ENCODE results near the gene NRBF2. TPM values are rescaled to one million over a fixed set of nuclear protein-coding genes. Genes with fewer than 3 reads are reported as not detected.
A peak's percentile ranks its signal among the peaks of the same experiment; 100 is the strongest.
"Not testable (repeated sequence)": the region's sequence is repeated elsewhere in the genome, so short reads cannot be mapped to it uniquely, and the experiment has no call there.

NRBF2 gene
- 27.8 and 37.6 TPM in 2 replicates for total RNA-seq (2014; rRNA removed; shearing (Covaris generic))

DNA sequence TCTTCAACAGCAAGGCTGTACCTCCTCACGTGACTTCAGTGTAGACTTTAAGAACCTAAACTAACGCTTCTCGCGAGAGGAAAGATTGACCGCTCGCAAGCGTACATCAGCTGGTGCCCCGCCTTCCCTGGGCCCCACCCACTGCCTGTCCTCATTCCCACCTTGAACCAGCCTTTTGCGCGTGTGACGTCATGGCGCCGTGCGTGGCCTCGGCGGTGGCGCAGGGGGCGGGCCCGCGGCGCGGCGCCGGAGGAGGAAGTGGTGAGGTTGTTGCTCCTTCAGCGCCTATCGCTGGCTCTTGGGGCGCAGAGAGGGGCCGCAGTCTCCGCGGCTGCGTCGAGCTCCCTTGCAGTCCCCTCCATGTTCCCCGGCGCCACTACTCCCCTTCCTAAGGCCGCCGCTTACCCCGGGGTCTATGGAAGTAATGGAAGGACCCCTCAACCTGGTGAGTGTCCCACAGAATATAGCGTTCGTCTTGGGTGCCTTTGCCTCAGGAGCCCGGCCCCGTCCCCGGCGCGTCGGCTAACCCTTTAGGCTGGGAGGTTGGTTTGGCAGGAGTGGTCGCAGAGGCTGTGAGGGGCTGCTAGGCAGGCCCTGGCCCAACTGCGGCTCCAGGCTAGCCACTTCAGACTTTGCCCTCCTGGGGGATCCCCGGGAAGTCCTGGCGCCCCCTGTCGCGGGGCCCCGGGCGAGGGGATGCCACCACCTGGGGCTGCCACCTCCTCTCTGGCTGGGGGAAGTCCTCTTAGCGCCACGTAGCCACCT, at the start of gene NRBF2:
Gene NRBF2, plus strand, starts transcription at position 273 of the 765 bp plus-strand sequence. Its CDS starts 143 bp downstream, at position 416.
- peak; percentile 99 for DNase-seq (ENCODE audit: low spot score)

DNA sequence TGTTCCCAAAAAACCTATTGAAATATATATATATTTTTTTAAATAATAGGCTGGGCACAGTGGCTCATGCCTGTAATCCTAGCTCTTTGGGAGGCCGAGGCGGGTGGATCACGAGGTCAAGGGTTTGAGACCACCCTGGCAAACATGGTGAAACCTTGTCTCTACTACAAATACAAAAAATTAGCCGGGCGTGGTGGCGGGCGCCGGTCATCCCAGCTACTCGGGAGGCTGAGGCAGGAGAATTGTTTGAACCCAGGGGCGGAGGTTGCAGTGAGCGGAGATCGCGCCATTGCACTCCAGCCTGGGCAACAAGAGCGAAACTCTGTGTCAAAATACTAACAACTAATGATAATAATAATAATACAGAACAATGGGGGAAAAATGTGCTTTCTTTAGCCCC, 49.7 kb upstream of the NRBF2 start:
- DNase-seq (ENCODE audit: low spot score), result not testable (repeated sequence)

DNA sequence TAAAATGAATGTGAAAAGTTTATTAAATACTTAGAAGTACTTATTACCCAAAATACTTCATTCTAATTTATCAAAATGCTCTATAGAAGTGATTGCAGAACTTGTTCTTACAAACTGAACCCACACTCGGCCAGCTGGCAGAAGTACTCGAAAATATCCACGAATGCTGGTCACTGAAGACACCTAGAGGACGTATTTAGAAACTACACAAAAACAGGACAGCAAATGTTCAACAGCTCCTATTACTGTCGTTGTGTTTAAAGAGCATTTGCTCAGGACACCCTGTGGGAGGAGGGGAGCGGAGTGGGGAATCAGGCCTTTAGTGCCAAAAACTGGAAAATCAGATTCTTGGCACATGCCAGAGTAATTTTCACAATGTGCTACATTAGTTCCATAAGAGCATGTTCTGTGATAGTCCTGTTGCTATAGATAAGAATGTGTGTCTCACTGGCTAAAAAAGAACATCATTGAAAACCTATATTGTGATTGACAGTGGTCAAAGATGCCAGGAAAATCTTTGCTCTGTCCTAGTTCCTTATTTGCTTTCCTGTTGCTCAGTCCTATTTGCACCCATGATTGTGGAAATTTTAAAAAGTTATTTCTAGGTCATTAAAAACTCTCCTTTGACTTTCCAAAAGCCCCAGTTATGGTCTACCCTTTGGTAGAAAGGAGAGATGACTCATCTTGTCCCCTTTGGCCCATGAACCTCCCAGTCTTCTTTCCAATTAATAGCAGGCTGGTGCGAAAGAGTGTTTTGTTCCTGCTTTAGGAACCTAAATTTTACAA, 49.0 kb upstream of the NRBF2 start:
- DNase-seq (ENCODE audit: low spot score), result peak; percentile 78

DNA sequence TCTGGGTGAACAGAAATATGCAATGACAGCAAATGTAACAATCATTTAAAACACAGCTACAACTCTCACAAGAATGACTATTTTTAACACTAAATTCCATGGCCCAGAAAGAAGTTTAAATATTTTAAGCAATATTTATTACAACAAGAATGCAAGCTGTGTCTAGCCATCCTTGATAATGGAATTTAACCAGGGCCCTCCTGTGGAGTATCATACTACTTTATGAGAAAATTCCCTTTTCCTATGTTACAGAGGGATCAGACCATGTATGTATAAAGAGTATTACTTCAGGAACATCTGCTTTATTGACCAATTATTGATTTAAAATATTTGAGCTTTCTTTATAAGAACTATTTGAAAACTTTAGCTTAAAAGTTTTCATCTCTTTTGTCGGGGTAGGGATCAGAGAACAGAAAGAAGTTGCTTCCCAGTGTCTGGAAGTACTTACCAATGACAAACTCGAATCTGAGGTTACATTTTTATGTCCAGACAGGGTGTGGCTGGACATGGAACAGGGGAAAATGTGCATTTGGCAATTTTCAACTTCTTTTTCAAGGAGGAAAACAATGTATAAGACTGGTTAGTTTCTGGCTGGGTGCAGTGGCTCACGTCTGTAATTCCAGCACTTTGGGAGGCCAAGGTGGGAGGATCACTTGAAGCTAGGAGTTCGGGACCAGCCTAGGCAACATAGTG, 48.3 kb upstream of the NRBF2 start:
- DNase-seq (ENCODE audit: low spot score), result no peak

DNA sequence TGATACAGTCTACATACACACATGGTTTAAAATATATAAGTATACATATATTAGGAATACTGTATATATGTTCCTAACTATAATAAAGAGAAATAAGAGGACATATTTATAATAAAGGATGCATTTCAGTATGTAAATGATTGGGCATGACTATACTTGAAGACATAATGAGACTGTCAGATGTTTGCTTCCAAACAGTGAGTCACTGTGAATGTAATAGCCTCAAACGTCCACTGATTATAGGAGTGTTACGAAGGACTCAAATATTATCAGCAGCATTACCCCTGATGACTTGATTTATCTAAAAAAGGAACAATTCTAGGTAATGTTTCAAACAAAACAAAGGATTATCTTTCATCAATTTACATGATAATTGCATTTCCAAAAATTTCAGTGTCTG, 39.9 kb upstream of the NRBF2 start:
- no peak for DNase-seq (ENCODE audit: low spot score)

DNA sequence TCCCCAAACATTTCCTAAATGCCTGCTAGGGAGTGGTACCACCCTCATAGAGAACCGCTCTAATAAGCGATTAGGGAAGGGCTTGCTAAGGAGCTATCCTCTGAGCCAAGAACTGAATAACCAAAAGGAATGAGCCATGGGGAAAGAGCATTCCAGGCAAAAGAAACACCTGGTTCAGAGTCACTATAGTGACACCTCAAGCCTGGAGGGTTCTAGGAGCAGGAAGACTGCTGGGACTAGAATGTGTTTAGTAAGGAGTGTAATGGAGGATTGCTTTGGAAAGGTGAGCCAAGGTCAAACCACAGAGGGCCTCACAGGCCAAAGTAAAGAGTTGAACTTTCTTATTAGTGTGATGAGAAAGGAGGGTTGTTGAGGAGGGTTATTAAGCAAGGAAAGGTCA, 38.7 kb upstream of the NRBF2 start:
- no peak for DNase-seq (ENCODE audit: low spot score)

DNA sequence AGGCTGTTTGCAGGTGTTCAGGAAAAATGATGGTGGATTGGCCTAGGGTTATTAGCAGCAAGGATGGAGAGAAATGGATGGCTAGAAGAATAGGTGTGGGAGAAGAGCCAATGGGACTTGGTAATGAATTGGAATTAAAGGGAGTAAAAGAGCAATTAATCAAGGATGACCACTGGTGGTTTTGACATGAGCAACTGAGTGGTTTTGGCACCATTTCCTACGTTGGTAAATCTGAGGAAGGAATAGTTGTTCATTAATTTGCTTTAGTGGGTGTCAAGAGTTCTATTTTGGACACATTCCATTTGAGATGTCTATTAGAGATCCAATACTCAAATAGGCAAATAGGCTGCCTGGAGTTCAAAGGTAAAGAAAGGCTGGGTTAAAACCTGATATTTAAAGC, 38.2 kb upstream of the NRBF2 start:
- no peak for DNase-seq (ENCODE audit: low spot score)

DNA sequence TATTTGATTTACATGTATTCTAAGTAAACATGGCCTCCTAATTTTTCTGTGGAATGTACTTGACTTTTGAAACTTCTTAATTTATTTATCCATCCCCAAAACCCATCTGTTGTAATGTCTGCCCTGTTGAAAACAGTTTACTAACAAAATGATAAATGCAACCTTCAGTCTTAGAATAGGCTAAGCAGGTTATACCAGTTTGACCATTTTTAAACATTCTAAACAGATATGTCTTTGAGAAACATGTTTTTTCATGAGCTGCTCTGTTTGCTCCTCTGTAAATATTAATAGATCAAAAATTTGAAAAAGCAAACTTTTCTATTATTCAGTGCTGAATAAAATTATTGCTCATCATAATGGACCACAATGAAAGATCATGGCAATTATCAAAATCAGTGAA, 33.4 kb upstream of the NRBF2 start:
- DNase-seq (ENCODE audit: low spot score), result no peak

DNA sequence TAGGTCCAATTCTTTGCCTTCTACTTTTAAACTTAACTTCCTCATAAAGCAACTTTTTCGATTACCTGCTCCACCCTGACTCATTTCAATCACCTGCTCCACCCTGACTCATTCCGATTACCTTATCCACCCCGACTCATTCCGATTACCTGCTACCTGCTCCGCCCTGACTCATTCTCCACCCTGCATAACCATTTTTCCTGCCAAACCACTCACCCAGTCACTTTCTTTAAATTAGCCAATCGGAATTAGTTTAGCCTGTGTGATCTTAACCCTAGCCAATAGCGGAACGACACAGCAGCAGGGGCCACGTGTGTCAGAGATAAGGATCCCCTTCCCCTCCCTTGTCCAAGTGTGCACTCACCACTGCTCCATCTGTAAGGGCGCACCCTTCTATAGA, 32.0 kb upstream of the NRBF2 start:
- not testable (repeated sequence) for DNase-seq (ENCODE audit: low spot score)

DNA sequence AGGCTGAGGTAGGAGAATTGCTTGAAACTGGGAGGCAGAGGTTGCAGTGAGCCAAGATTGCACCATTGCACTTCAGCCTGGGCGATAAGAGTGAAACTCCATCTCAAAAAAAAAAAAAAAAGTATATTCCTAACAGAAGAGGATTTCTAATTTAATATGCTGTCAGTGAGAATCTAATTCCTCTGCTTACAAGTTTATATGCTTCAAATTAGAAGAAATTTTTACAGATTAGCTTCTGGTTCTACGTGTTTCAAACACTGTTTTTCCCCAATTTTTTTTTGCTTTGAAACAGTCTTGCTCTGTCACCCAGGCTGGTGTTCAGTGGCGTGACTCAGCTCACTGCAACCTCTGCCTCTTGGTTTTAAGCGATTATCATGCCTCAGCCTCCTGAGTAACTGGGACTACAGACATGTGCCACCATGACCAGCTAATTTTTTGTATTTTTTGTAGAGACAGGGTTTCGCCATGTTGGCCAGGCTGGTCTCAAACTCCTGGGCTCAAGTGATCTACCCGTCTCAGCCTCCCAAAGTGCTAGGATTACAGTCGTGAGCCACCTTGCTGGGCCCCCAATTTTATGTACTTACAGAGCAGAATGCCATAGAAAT, 30.7 kb upstream of the NRBF2 start:
- DNase-seq (ENCODE audit: low spot score), result not testable (repeated sequence)

DNA sequence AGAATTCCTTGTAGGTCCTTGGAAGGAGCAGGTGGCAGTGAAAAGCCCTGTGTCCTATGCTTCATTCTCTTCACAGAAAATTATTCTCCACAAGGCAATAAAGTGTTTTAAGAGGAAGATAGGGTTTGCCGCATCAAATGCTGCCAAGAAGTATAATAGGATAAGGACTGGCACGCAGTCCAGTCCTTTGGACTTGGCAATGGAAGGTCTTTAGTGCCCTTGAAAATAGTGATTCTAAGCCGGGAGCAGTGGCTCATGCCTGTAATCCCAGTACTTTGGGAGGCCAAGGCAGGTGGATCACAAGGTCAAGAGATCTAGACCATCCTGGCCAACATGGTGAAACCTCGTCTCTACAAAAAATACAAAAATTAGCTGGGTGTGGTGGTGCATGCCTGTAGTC, 29.9 kb upstream of the NRBF2 start:
- DNase-seq (ENCODE audit: low spot score), result not testable (repeated sequence)

DNA sequence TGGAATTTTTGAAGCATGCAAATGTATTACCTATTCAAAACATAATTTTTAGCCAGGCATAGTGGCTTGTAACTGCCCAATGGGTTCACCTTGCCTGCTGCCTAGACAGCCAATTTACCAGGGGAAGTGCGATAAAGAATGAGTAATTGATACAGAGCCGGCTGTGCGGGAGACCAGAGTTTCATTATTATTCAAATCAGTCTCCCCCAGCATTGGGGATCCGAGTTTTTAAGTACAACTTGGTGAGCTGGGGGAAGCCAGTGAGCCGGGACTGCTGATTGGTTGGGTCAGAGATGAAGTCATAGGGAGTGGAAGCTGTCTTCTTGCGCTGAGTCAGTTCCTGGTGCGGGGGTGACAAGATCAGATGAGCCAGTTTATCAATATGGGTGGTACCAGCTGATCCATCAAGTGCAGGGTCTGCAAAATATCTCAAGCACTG, 29.1 kb upstream of the NRBF2 start:
- no peak for DNase-seq (ENCODE audit: low spot score)

DNA sequence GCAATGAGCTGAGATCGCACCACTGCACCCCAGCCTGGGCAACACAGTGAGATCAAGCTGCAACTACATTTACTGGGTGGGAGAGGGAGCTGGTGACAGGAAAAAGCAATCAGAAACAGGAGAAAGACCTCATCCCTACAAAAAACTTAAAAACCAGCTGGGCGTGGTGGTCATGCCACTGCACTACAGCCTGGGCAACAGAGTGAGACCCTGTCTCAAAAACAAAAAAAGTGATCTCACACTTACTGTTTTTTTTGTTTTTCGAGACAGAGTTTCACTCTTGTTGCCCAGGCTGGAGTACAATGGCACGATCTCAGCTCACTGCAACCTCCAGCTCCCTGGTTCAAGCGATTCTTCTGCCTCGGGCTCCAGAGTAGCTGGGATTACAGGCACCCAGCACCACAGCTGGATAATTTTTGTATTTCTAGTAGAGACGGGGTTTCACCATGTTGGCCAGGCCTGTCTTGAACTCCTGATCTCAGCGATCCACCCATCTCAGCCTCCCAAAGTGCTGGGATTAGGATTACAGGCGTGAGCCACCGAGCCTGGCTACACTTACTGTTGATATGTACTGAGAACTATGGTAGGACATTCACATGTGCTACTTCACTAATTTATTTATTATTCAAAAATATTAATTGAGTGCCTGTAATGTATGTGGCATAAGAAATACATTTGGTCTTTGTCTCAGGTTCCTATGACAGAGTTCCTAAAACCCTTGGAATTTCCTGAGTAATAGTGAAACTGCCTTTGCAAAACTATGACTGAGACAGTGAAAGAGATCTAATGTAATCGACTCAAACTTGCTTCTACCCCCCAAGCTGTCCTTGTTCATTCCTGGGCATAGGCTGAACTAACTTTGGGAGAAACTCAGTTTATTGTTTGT, 27.7 kb upstream of the NRBF2 start:
- DNase-seq (ENCODE audit: low spot score), result no peak

DNA sequence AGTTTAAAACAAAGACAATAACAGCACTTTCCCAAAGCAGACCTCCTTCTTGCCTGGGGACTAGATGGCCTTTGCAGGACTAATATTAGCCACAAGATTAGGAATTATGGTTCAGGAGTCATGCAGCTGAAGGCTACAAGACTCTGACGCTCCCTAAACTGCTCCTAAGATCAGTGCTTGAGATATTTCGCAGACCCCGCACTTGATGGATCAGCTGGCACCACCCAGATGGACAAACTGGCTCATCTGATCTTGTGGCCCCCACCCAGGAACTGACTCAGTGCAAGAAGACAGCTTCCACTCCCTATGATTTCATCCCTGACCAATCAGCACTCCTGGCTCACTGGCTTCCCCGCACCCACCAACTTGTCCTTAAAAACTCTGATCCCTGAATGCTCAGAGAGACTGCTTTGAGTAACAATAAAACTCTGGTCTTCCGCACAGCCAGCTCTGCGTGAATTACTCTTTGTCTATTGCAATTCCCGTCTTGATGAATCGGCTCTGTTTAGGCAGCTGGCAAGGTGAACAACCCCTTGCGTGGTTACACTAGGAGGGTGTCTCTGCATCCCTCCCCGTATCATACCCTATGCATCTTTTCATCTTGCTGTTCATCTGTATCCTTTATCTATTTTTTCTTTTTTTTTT, 26.9 kb upstream of the NRBF2 start:
- DNase-seq (ENCODE audit: low spot score), result no peak

DNA sequence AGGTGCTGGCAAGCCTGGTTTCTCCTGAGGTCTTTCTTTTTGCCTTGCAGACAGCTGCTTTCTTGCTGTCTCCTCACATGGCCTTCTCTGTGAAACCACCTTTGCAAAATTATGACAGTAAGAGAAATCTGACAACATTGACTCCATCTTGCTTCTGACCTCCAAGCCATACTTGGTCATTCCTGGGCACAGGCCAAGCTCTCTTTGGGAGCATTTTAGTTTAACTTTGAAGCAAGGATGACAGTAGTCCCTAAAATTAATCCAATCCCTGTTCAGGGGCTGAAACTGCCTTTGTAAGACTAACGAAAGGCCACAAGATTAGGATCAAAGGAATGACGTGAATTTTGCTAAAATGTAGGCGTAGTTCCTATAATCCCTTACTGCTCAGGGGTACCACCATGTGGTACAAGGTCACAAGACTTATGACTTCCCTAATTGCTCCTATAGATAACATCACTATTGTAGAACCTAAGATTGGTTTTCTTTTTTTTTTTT, 25.1 kb upstream of the NRBF2 start:
- no peak for DNase-seq (ENCODE audit: low spot score)

DNA sequence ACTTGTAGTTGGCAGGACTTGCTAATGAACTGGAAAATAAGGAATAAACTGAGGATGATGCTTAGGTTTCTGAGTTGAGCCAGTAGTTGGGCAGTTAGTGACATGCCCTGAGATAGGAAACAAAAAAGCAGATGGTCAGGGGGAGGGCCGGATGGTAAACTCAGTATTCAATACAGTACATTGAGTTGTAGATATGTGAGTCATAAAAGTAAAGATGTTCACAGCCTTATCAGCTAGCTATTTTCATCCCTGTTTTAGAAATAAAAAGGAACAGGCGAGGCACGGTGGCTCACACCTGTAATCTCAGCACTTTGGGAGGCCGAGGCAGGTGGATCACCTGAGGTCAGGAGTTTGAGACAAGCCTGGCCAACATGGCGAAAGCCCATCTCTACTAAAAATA, 22.2 kb upstream of the NRBF2 start:
- DNase-seq (ENCODE audit: low spot score), result no peak

DNA sequence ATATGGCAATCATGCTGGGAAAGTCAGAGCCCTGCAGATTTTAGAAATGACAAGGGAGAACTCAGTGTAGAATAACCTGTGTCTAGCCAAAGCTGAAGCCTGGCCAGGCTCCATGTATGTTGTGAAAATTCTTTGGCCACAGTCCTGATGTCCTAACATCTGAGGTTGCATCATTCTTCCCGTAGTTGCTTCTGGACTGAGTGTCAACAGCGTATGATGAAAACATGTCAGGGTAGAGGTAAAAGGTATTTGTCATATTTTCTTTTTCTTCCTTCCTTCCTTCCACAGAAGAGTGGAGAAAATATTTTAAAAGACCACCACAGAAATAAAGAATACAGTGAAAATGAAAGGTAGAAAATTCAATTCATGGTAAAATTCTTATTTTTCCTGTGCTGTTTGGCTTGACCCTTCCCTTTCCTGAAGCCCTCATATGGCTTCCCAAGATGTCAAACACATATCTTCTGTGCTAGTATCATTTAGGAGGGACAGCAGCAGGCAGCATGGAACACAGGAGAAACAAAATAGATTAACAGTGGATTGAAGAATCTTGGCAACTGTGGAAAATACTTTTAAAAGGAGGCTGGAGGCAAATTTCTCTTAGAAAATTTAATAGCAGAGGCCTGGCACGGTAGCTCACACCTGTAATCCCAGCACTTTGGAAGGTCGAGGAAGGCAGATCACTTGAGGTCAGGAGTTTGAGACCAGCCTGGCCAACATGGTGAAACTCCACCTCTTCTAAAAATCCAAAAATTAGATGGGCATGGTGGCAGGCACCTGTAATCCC, 18.9 kb upstream of the NRBF2 start:
- peak; percentile 77 for DNase-seq (ENCODE audit: low spot score)

DNA sequence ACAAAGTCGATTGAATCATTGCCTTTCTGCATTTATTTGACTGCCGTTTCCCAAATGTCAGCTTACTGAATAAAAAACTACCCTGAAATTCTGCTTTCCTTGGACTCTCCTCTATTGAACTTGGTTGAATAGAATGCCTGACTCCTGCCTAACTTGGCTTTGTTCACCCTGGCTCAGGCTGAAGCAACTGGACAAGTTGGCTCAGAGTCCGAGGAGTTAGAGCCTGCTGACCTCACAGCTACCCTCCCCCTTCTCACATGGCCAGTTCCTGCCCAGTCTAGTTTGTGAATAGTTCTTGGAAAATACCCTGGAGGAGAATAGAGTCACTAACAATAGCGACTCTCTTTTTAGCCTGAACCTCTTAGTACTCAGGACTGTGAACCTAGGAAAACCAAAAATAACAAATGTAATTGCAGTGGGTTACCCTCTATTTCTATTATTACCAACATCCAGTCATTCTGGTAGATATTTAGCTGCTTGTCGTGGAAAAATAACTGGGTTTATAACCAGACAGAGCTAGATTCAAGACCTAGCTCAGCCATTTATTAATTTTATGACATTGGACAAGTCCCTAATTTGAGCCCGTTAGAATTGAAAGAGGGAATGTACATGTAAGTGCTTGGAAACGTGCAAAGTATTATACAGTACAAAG, 17.3 kb upstream of the NRBF2 start:
- no peak for DNase-seq (ENCODE audit: low spot score)
